Testis (tissue), 3 donors: ENCODE data around the gene SECTM1. TPM values are rescaled to one million over a fixed set of nuclear protein-coding genes. Genes with fewer than 3 reads are reported as not detected.

Source experiments
- DNase-seq: peaks from one replicate; pipeline ENCODE4 v3.0.0-alpha.2; 2019
- H3K27ac ChIP-seq, 2 donors: fragments of 200-600 bp; sonication (generic); one replicate each; pipeline ENCODE4 v1.5.1; 2019
- H3K27me3 ChIP-seq: fragments of 200-600 bp; sonication (generic); one replicate; pipeline ENCODE4 v1.5.1; 2019
- H3K36me3 ChIP-seq: fragments of 200-600 bp; sonication (generic); one replicate; pipeline ENCODE4 v1.5.1; 2017; ENCODE audit warnings: low read depth; ENCODE audit errors: missing control alignments
- H3K4me1 ChIP-seq: fragments of 200-600 bp; sonication (generic); one replicate; pipeline ENCODE4 v1.5.1; 2019
- H3K4me3 ChIP-seq, 2 donors: fragments of 200-600 bp; sonication (generic); one replicate each; pipeline ENCODE4 v1.5.1; 2017 to 2019
- H3K9me3 ChIP-seq: fragments of 200-600 bp; sonication (generic); one replicate; pipeline ENCODE4 v1.5.1; 2017
- CTCF ChIP-seq, 3 experiments: fragments of 450-650 bp in 2 of 3; fragments of 200-600 bp in 1 of 3; sonication (generic) in 1 of 3; IDR thresholded peaks; one replicate each; pipeline ENCODE4 v1.5.1; 2016 to 2019; ENCODE audit warnings: antibody characterized with exemption in 3 of 3, mild to moderate bottlenecking in 2 of 3, moderate library complexity in 1 of 3
- POLR2A ChIP-seq: fragments of 450-650 bp; IDR thresholded peaks from one replicate; pipeline ENCODE4 v1.6.1; 2017; ENCODE audit warnings: antibody characterized with exemption, mild to moderate bottlenecking, moderate library complexity
- WGBS, 2 donors: methylation state at CpG; one replicate each; pipeline ENCODE4 v1.1.5; 2018; 5-methylcytosine and 5-hydroxymethylcytosine counted together
- intact Hi-C: fragments of 100-400 bp; cut with DNase I; formaldehyde crosslinking; loops from one replicate; pipeline ENCODE4 v1.15.1; 2023; ENCODE audit warnings: low total_unique reads
- polyA plus RNA-seq: library from polyadenylated mRNA; stranded (reverse); fragments of 350-450 nt; fragmentation: Illumina TruSeq; extraction: RNeasy Lipid Tissue Mini Kit (QIAGEN cat#74804); gene quantifications from one replicate; pipeline ENCODE4 v1.2.3, GENCODE V29; 2014; ENCODE audit warnings: low read depth, low replicate concordance; ENCODE audit not compliant: insufficient read depth
- total RNA-seq, 2 donors: library from RNA; depleted of rRNA; stranded (reverse); fragments of >200 nt; gene quantifications; one replicate each; pipeline ENCODE4 v1.2.3, GENCODE V29; 2016

SECTM1 gene
- total and polyA plus RNA-seq, 3 donors from 2014 or later: 0.55 to 9.3 (median 5.9) TPM

DNA sequence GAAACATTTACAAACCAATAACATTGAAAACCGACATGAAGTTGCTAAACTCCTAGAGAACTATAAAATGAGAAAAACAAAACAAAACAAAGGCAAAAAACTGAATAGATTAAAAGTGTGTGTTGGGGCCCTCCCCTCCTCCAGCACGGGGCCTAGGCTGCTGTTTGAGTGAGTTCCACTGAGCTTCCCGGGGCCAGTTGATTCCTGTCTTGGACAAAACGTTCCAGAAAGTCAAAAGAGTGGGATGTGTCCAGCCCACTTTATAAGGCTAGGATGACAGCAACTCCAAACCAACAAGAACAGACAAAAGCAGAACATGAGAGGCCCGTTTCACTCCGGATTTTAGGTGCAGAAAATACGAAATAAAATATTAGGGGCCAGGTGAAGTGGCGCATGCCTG, 48.4 kb downstream of the SECTM1 start:
- no peaks in the 10 kb centered on the region for H3K9me3 ChIP-seq
- H3K27me3 ChIP-seq: no peaks in the 10 kb centered on the region
- no peak for DNase-seq
- no peak for TF ChIP-seq POLR2A
- no peak for TF ChIP-seq CTCF (IDR thresholded peaks at IDR 0.05)
- H3K4me1 ChIP-seq: no peaks in the 10 kb centered on the region
- no peaks in the 10 kb centered on the region for H3K36me3 ChIP-seq
- WGBS, 2 donors: 50 to 54% methylated on average over 8 of the region's 8 CpGs
- intact Hi-C loops: no loop called here
- H3K27ac ChIP-seq: peak overlapping the region; percentile 32 to 55
- no peak overlapping the region for H3K4me3 ChIP-seq

GRCh38 chr17:82283208-82283749, 50.3 kb downstream of the SECTM1 start:
- no peaks in the 10 kb centered on the region for H3K4me1 ChIP-seq
- no peaks in the 10 kb centered on the region for H3K27me3 ChIP-seq
- intact Hi-C loops: no loop called here
- DNase-seq: no peak
- H3K4me3 ChIP-seq: no peak overlapping the region
- no peaks in the 10 kb centered on the region for H3K36me3 ChIP-seq
- H3K9me3 ChIP-seq: no peaks in the 10 kb centered on the region
- H3K27ac ChIP-seq: no peak overlapping the region
- no peak for TF ChIP-seq CTCF (IDR thresholded peaks at IDR 0.05)
- TF ChIP-seq POLR2A: no peak
- 51 to 59% methylated on average over 4 to 12 of the region's 13 CpGs for WGBS, 2 donors

DNA sequence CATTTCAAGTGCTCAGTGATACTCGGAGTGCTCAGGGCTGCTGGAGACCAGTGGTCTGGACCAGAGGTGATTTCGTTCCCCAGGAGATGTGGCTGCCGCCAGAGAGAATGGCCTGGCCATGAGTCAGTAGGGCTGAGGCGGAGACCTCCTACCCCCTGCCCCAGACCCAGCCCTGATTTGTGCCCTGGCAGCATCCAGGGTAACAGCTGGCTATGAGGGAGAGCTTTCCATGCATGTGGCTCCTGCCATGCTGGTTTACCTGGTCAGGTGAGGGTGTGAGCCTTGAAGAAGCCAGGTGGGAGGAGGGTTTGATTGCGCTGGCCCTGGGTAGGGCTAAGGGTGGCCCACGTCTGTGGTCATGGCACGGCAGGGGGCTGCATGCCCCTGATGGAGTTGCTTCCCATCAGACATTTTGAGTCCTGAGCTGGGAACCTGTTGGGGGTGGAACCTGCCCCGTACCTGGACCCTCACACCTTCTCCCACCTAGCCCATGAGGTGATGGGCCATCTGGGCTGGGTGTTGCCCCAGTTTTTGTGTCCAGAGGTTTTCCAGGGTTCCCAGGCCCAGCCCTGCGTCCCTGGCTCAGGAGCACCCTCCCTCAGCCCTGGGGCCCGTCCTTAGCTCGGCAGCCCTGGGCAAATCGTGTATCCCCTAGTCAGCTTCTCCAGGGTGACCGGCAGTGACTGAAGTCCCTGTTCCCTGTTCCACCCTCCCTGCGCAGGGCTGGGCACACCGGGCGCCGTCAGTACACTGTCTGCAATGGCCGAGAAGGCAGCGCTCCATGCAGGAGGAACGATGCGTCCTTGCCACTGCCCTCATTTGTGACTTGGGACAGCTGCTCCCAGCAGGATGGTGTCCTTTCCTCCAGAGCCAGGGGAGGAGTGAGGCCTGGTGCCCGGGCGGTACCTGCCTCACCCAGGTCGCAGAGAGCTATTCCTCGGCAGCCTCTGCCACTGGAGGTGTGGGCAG, 51.0 kb downstream of the SECTM1 start:
- TF ChIP-seq CTCF (IDR thresholded peaks at IDR 0.05): no peak
- no peak for TF ChIP-seq POLR2A
- no peaks in the 10 kb centered on the region for H3K9me3 ChIP-seq
- no peak overlapping the region for H3K27ac ChIP-seq
- 89 to 91% methylated on average over 7 to 25 of the region's 25 CpGs for WGBS, 2 donors
- DNase-seq: no peak
- no peaks in the 10 kb centered on the region for H3K4me1 ChIP-seq
- H3K36me3 ChIP-seq: no peaks in the 10 kb centered on the region
- no peaks in the 10 kb centered on the region for H3K27me3 ChIP-seq
- intact Hi-C loops: no loop called here
- H3K4me3 ChIP-seq: no peak overlapping the region

DNA sequence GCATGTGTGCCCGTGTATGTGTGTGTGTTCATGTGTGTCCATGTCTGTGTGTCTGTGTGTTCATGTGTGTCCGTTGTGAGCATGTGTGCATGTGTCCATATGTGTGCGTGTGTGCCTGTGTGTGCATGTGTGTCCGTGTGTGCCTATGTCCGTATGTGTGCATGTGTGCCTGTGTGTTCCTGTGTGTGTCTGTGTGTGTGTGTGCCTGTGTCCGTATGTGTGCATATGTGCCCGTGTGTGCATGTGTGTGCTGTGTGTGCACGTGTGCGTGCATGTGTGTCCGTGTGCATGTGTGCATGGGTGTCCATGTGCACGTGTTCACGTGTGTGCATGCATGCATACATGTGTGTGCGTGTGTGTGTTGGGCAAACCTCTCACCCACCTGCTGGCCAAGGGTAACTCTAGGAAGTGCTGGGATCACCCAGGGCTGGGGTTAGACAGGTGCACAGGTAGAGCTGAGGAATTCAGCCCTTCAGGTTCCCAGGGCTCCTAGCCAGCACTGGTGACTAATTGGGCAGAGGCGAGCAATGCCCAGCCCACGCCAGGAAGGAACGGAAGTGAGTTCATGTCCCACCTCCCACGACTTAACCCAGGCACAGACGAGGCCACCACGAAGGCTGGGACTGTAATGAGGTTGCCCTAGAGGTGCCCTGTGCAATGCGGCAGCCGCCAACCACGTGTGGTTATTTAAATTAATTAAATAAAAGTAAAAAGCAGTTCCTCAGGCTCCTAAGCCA, 51.9 kb downstream of the SECTM1 start:
- no peak for TF ChIP-seq POLR2A
- TF ChIP-seq CTCF (IDR thresholded peaks at IDR 0.05): no peak
- Histone ChIP-seq H3K9me3 (no peaks in the 10 kb centered on the region), H3K4me3 (no peak overlapping the region), H3K27me3 (no peaks in the 10 kb centered on the region), H3K36me3 (no peaks in the 10 kb centered on the region), H3K27ac (no peak overlapping the region), H3K4me1 (no peaks in the 10 kb centered on the region)
- DNase-seq: no peak
- WGBS, 2 donors: 70 to 83% methylated on average over 22 of the region's 22 CpGs
- intact Hi-C loops: no loop called here
